Skeletal muscle cell (primary cell): ENCODE results near the gene TANK.
"Not testable (repeated sequence)": the region's sequence is repeated elsewhere in the genome, so short reads cannot be mapped to it uniquely, and the experiment has no call there.

Experiments used
- DNase-seq: peaks from one replicate; pipeline ENCODE4 v3.0.0-alpha.2; 2010; ENCODE audit warnings: low read depth
- H3K4me3 ChIP-seq: 2 replicates; pipeline ENCODE4 v1.5.1; 2011; ENCODE audit warnings: low read depth, mild to moderate bottlenecking, control low read depth, low read length, moderate library complexity

The TANK gene

GRCh38 chr2:161131804-161132203, 28.4 kb upstream of the TANK start:
- no peak for DNase-seq
- no peak overlapping the region for H3K4me3 ChIP-seq

- DNase-seq, H3K4me3 ChIP-seq: not testable (repeated sequence)
Measured at GRCh38 chr2:161132384-161132783, 27.8 kb upstream of the TANK start.

- no peak overlapping the region for H3K4me3 ChIP-seq
- DNase-seq: no peak
Measured at GRCh38 chr2:161133366-161133765, 26.9 kb upstream of the TANK start.

GRCh38 chr2:161134547-161135518, 25.4 kb upstream of the TANK start:
- no peak for DNase-seq
- H3K4me3 ChIP-seq: no peak overlapping the region

- DNase-seq: no peak
- H3K4me3 ChIP-seq: no peak overlapping the region
Measured at GRCh38 chr2:161135951-161136593, 24.2 kb upstream of the TANK start.

GRCh38 chr2:161136696-161137324, 23.4 kb upstream of the TANK start:
- no peak overlapping the region for H3K4me3 ChIP-seq
- DNase-seq: no peak

- H3K4me3 ChIP-seq: no peak overlapping the region
- no peak for DNase-seq
Measured at GRCh38 chr2:161138429-161138828, 21.8 kb upstream of the TANK start.

- DNase-seq: no peak
- H3K4me3 ChIP-seq: no peak overlapping the region
Measured at GRCh38 chr2:161139098-161139987, 20.9 kb upstream of the TANK start.

- no peak overlapping the region for H3K4me3 ChIP-seq
- DNase-seq: no peak
Measured at GRCh38 chr2:161141033-161141432, 19.2 kb upstream of the TANK start.

GRCh38 chr2:161146209-161146775, 13.9 kb upstream of the TANK start:
- DNase-seq: no peak
- H3K4me3 ChIP-seq: no peak overlapping the region

- H3K4me3 ChIP-seq: no peak overlapping the region
- DNase-seq: no peak
Measured at GRCh38 chr2:161146996-161147395, 13.2 kb upstream of the TANK start.

GRCh38 chr2:161147856-161148255, 12.4 kb upstream of the TANK start:
- no peak for DNase-seq
- H3K4me3 ChIP-seq: no peak overlapping the region

- DNase-seq: no peak
- no peak overlapping the region for H3K4me3 ChIP-seq
Measured at GRCh38 chr2:161150704-161151103, 9.5 kb upstream of the TANK start.

- no peak for DNase-seq
- H3K4me3 ChIP-seq: no peak overlapping the region
Measured at GRCh38 chr2:161152302-161152701, 7.9 kb upstream of the TANK start.

GRCh38 chr2:161158882-161159281, 1.3 kb upstream of the TANK start:
- H3K4me3 ChIP-seq: no peak overlapping the region
- DNase-seq: no peak

GRCh38 chr2:161159456-161160225, 587 bp upstream of the TANK start:
- DNase-seq: no peak
- peak overlapping the region; percentile 79 for H3K4me3 ChIP-seq

GRCh38 chr2:161161074-161161706, 962 bp downstream of the TANK start:
- peak overlapping the region; percentile 79 for H3K4me3 ChIP-seq
- no peak for DNase-seq

- DNase-seq: no peak
- no peak overlapping the region for H3K4me3 ChIP-seq
Measured at GRCh38 chr2:161163440-161163839, 3.2 kb downstream of the TANK start.
